ENCODE results near the gene CTDNEP1.

GRCh38 chr17:7262935-7263800 is 11.6 kb upstream of the CTDNEP1 start:
- TF ChIP-seq CTCF (IDR thresholded peaks at IDR 0.05; ENCODE audit: low read depth, low read length, poor library complexity, severe bottlenecking) (no peak), EZH2phosphoT487 (IDR thresholded peaks at IDR 0.05; ENCODE audit: borderline replicate concordance, low read length) (no peak)
